ENCODE data around the gene BTBD9.

The BTBD9 gene

DNA sequence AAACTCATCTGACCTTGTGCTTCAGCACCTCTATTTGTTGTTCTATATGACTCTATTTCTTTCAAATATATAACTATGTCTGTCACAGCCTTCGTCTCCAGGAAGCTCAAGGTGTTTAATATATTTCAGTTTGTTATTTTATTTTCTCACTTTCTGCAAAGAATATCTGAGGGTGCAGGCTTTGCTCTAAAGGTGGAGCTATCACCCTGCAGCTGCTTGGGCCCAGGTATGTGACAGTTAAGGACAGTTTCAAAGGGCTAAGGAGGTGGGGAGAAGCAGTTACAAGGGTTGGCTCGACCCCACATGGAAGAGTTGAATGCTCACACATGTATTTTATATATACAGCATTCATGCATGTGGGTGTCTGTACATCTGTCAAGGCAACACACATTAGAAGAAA is 405.6 kb downstream of the BTBD9 start:
- H3K4me3 ChIP-seq (ENCODE audit: low read length) = no peak overlapping the region
- no peak overlapping the region for H2BK120ac ChIP-seq (ENCODE audit: low read depth, low read length)
- no peak overlapping the region for H2BK5ac ChIP-seq (ENCODE audit: low read length)
- no CpG with 5 or more reads among the region's 2 CpGs for WGBS (ENCODE audit: extremely low coverage, insufficient coverage, low lambda C conversion rate)
- H3K56ac ChIP-seq (ENCODE audit: low read length) = no peak overlapping the region
- H3K4me1 ChIP-seq (ENCODE audit: control insufficient read depth, low read depth, low read length) = peaks cover 6% of the 10 kb centered on the region
- no peak overlapping the region for H3K4me2 ChIP-seq (ENCODE audit: low read length)
- no peak overlapping the region for H4K5ac ChIP-seq (ENCODE audit: low read length)
- no peak overlapping the region for H3K23ac ChIP-seq (ENCODE audit: low read length)
- H2AK5ac ChIP-seq (ENCODE audit: low read length) = no peak overlapping the region
- H3K36me3 ChIP-seq (ENCODE audit: control insufficient read depth, insufficient read depth, low read length) = no peaks in the 10 kb centered on the region
- no peaks in the 10 kb centered on the region for H3K79me2 ChIP-seq (ENCODE audit: control insufficient read depth, insufficient read depth, low read length)
- no peak overlapping the region for H3K9ac ChIP-seq (ENCODE audit: low read length)
- peak; percentile 68 for DNase-seq
- no peaks in the 10 kb centered on the region for H3K79me1 ChIP-seq (ENCODE audit: low read length)
- H3K27me3 ChIP-seq (ENCODE audit: insufficient read depth, low read length, poor library complexity) = no peaks in the 10 kb centered on the region
- no peak overlapping the region for H3K27ac ChIP-seq (ENCODE audit: low read depth, low read length)
- H3K4ac ChIP-seq (ENCODE audit: low read depth, low read length) = no peak overlapping the region
- no peak overlapping the region for H2BK15ac ChIP-seq (replicated peaks; ENCODE audit: low read depth)
- no peak overlapping the region for H3K18ac ChIP-seq (ENCODE audit: low read length)
- H4K8ac ChIP-seq (ENCODE audit: low read depth, low read length) = no peak overlapping the region

DNA sequence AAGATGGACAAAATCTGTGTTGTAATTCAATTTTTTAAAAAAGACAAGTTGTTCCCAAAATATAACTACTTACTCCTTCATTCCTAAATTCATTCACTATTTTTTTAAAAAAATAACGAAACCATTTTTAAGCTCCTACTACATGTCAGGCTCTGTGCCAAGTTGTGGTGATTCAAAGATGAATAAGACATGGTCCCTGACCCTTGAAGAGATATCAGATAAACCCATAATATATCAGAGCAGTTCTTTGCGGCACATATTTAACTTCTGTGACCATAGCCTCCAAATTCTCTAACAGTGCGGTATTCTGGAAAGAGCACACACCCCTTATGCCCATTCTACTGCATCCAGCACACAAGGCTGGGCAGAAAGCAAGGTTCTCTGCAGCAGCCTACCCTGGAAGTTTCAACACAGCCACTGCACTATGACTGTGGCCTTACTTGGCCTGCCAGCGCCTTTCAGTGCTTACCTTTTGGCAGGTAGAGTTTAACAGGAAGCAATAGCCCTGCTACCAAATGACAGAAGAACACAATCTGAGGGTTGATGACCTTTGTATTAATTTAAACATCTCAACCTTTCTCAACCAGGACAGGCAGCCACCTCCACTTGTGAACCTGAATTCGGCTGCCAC is 406.5 kb downstream of the BTBD9 start:
- 100% methylated on average over 1 of the region's 5 CpGs for WGBS (ENCODE audit: extremely low coverage, insufficient coverage, low lambda C conversion rate)

DNA sequence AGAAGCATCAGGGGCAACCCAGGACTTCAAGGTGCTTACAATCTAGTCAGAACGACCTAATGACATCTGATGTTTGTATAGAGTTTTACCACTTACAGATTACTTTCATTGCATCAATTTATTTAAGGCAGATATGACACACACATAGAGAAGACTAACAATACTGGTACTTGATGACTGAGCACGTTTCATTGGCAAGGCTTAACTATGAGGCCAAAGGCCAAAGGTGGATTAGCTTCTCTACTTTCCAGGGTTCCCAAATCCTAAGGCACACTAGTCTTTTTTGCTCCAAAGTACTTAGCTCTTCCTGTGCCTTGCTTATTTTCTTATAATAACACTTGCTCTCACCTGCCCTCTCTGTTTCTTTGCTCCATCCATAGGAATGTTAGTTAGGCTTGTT is 414.0 kb downstream of the BTBD9 start:
- Histone ChIP-seq H3K79me1 (ENCODE audit: low read length) (no peaks in the 10 kb centered on the region), H3K27ac (ENCODE audit: low read depth, low read length) (no peak overlapping the region), H3K4me2 (ENCODE audit: low read length) (no peak overlapping the region), H2AK5ac (ENCODE audit: low read length) (no peak overlapping the region), H2BK15ac (replicated peaks; ENCODE audit: low read depth) (no peak overlapping the region), H3K18ac (ENCODE audit: low read length) (no peak overlapping the region), H3K27me3 (ENCODE audit: insufficient read depth, low read length, poor library complexity) (no peaks in the 10 kb centered on the region), H2BK120ac (ENCODE audit: low read depth, low read length) (no peak overlapping the region), H4K5ac (ENCODE audit: low read length) (no peak overlapping the region), H3K4me1 (ENCODE audit: control insufficient read depth, low read depth, low read length) (peaks cover 2% of the 10 kb centered on the region), H4K8ac (ENCODE audit: low read depth, low read length) (no peak overlapping the region), H3K56ac (ENCODE audit: low read length) (no peak overlapping the region), H3K4ac (ENCODE audit: low read depth, low read length) (no peak overlapping the region), H3K79me2 (ENCODE audit: control insufficient read depth, insufficient read depth, low read length) (no peaks in the 10 kb centered on the region), H3K23ac (ENCODE audit: low read length) (no peak overlapping the region), H2BK5ac (ENCODE audit: low read length) (no peak overlapping the region), H3K9ac (ENCODE audit: low read length) (no peak overlapping the region), H3K4me3 (ENCODE audit: low read length) (no peak overlapping the region), H3K36me3 (ENCODE audit: control insufficient read depth, insufficient read depth, low read length) (no peaks in the 10 kb centered on the region)
- no peak for DNase-seq
- WGBS (ENCODE audit: extremely low coverage, insufficient coverage, low lambda C conversion rate) = no CpG with 5 or more reads among the region's 2 CpGs

More for the DNA sequence above, 406.5 kb downstream of the BTBD9 start:
- no peak overlapping the region for H4K8ac ChIP-seq (ENCODE audit: low read depth, low read length)
- no peaks in the 10 kb centered on the region for H3K27me3 ChIP-seq (ENCODE audit: insufficient read depth, low read length, poor library complexity)
- H3K4me3 ChIP-seq (ENCODE audit: low read length) = no peak overlapping the region
- H3K9ac ChIP-seq (ENCODE audit: low read length) = no peak overlapping the region
- no peak overlapping the region for H2BK5ac ChIP-seq (ENCODE audit: low read length)
- H3K18ac ChIP-seq (ENCODE audit: low read length) = peak overlapping the region; percentile 15
- H3K4me2 ChIP-seq (ENCODE audit: low read length) = no peak overlapping the region
- H3K27ac ChIP-seq (ENCODE audit: low read depth, low read length) = no peak overlapping the region
- peaks cover 6% of the 10 kb centered on the region for H3K4me1 ChIP-seq (ENCODE audit: control insufficient read depth, low read depth, low read length)
- H3K56ac ChIP-seq (ENCODE audit: low read length) = peak overlapping the region; percentile 40
- peak overlapping the region; percentile 67 for H2BK120ac ChIP-seq (ENCODE audit: low read depth, low read length)
- DNase-seq = no peak
- peak overlapping the region; percentile 79 for H3K4ac ChIP-seq (ENCODE audit: low read depth, low read length)
- no peaks in the 10 kb centered on the region for H3K79me2 ChIP-seq (ENCODE audit: control insufficient read depth, insufficient read depth, low read length)
- H4K5ac ChIP-seq (ENCODE audit: low read length) = no peak overlapping the region
- peak overlapping the region; percentile 12 for H2AK5ac ChIP-seq (ENCODE audit: low read length)
- no peak overlapping the region for H3K23ac ChIP-seq (ENCODE audit: low read length)
- H3K79me1 ChIP-seq (ENCODE audit: low read length) = no peaks in the 10 kb centered on the region
- no peaks in the 10 kb centered on the region for H3K36me3 ChIP-seq (ENCODE audit: control insufficient read depth, insufficient read depth, low read length)
- no peak overlapping the region for H2BK15ac ChIP-seq (replicated peaks; ENCODE audit: low read depth)

DNA sequence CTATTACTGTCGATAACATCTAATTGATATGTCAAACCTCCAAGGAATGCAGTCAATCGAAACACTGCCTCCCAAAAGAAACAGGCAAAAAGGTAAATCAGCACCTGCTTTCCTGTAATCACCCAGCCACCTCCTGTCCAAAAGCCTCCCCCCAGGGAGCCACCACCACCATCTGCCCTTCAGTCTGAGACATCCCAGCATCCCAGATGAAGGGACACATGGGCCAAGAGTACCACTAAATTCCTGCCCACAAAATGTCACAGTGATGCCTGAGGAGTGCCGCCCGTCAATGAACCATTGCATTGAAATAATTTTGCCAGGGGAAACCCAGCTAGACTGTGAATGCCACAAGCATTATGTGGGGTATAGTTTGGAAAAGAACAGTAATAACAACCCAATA is 418.5 kb downstream of the BTBD9 start:
- no CpG with 5 or more reads among the region's 4 CpGs for WGBS (ENCODE audit: extremely low coverage, insufficient coverage, low lambda C conversion rate)

DNA sequence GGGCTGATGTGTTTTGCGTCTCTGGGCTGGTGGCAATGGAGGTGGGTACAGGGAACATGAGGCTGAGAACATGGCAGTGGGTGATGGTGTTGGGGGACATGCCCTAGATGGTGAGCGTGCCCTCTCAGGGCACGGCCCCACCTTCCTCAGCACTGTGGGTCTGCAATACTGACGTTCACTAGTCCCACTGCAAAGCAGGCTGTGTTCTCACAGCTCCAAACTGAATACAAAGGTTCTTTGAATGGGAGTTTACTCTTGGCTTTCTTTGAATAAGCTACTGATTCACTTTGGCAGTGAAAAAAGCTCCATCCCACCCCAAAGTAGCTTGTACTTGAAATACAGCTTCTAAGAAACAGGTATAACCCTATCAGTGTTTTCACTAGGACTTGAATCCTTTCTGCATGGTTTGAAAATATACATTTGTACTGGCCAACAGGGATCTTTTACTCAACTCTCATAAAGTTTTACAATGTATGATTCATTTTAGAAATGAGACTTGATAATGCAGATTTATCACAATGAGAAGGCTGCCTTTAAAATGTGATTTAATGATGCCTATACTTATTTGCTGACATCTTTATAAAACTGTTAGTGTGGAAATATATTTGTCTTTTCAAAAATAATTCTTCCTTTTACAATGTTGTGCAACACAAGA is 419.5 kb downstream of the BTBD9 start:
- Histone ChIP-seq H3K56ac (ENCODE audit: low read length) (no peak overlapping the region), H3K79me1 (ENCODE audit: low read length) (no peaks in the 10 kb centered on the region), H4K5ac (ENCODE audit: low read length) (no peak overlapping the region), H3K18ac (ENCODE audit: low read length) (no peak overlapping the region), H3K4ac (ENCODE audit: low read depth, low read length) (no peak overlapping the region), H3K4me2 (ENCODE audit: low read length) (no peak overlapping the region), H3K23ac (ENCODE audit: low read length) (no peak overlapping the region), H3K79me2 (ENCODE audit: control insufficient read depth, insufficient read depth, low read length) (no peaks in the 10 kb centered on the region), H4K8ac (ENCODE audit: low read depth, low read length) (no peak overlapping the region), H2BK15ac (replicated peaks; ENCODE audit: low read depth) (no peak overlapping the region), H2AK5ac (ENCODE audit: low read length) (peak overlapping the region; percentile 64), H2BK120ac (ENCODE audit: low read depth, low read length) (no peak overlapping the region), H3K36me3 (ENCODE audit: control insufficient read depth, insufficient read depth, low read length) (no peaks in the 10 kb centered on the region), H3K4me1 (ENCODE audit: control insufficient read depth, low read depth, low read length) (no peaks in the 10 kb centered on the region), H2BK5ac (ENCODE audit: low read length) (no peak overlapping the region), H3K27ac (ENCODE audit: low read depth, low read length) (no peak overlapping the region), H3K9ac (ENCODE audit: low read length) (no peak overlapping the region), H3K4me3 (ENCODE audit: low read length) (no peak overlapping the region), H3K27me3 (ENCODE audit: insufficient read depth, low read length, poor library complexity) (no peaks in the 10 kb centered on the region)
- WGBS (ENCODE audit: extremely low coverage, insufficient coverage, low lambda C conversion rate) = no CpG with 5 or more reads among the region's 4 CpGs
- DNase-seq = no peak

More for the DNA sequence above, 418.5 kb downstream of the BTBD9 start:
- H3K4me2 ChIP-seq (ENCODE audit: low read length) = no peak overlapping the region
- no peaks in the 10 kb centered on the region for H3K36me3 ChIP-seq (ENCODE audit: control insufficient read depth, insufficient read depth, low read length)
- no peak overlapping the region for H3K4ac ChIP-seq (ENCODE audit: low read depth, low read length)
- H2BK5ac ChIP-seq (ENCODE audit: low read length) = no peak overlapping the region
- H2BK120ac ChIP-seq (ENCODE audit: low read depth, low read length) = no peak overlapping the region
- H4K8ac ChIP-seq (ENCODE audit: low read depth, low read length) = no peak overlapping the region
- H3K18ac ChIP-seq (ENCODE audit: low read length) = no peak overlapping the region
- H3K4me1 ChIP-seq (ENCODE audit: control insufficient read depth, low read depth, low read length) = peaks cover under 1% of the 10 kb centered on the region
- H3K4me3 ChIP-seq (ENCODE audit: low read length) = no peak overlapping the region
- no peak overlapping the region for H3K23ac ChIP-seq (ENCODE audit: low read length)
- H2BK15ac ChIP-seq (replicated peaks; ENCODE audit: low read depth) = no peak overlapping the region
- no peak for DNase-seq
- H3K27ac ChIP-seq (ENCODE audit: low read depth, low read length) = no peak overlapping the region
- no peak overlapping the region for H3K56ac ChIP-seq (ENCODE audit: low read length)
- H3K9ac ChIP-seq (ENCODE audit: low read length) = no peak overlapping the region
- no peak overlapping the region for H4K5ac ChIP-seq (ENCODE audit: low read length)
- H3K79me1 ChIP-seq (ENCODE audit: low read length) = no peaks in the 10 kb centered on the region
- H2AK5ac ChIP-seq (ENCODE audit: low read length) = no peak overlapping the region
- H3K27me3 ChIP-seq (ENCODE audit: insufficient read depth, low read length, poor library complexity) = no peaks in the 10 kb centered on the region
- no peaks in the 10 kb centered on the region for H3K79me2 ChIP-seq (ENCODE audit: control insufficient read depth, insufficient read depth, low read length)
